ENCODE measurements around the gene MLPH.

MLPH gene

DNA sequence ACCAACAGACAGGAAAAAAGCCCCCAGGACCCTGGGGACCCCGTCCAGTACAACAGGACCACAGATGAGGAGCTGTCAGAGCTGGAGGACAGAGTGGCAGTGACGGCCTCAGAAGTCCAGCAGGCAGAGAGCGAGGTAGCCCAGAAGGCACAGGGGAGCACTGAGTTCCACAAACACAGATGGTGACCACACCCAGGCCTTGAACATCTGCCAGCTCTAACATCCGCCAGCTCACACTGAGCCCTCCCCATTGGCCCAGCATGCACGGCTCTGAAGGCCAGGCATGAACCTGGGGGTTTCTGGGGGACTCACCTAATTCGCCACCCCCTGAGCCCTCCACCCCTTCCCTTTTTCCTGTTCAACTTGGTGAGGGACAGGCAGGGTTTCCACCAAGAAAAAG is 53.8 kb downstream of the MLPH start:
- H3K9ac ChIP-seq (ENCODE audit: low read depth, low read length), result no peak overlapping the region
- no peak overlapping the region for H3K4me3 ChIP-seq (ENCODE audit: low read depth, low read length)
- no peaks in the 10 kb centered on the region for H3K27me3 ChIP-seq (ENCODE audit: control insufficient read depth, insufficient read depth, low read length)

DNA sequence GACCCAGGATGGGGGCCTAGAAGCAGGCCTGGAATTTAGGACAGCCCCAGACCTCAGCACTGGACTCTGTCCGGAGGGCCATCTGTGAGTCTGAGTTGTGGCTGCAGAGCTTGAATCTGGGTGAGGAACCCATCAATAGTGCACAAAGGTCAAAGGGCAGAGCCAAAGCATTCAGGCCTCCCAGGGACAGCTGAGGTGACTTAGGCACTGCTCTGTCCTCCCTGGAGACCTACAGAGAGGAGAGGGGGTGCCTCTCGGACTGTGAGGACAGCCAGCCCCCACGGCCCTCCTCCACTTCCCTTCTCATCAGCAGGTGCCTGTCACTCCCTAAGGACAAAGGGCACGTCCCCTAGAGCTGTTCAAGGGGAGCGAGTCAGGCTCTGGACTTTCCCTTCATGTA is 54.2 kb downstream of the MLPH start:
- H3K27me3 ChIP-seq (ENCODE audit: control insufficient read depth, insufficient read depth, low read length), result no peaks in the 10 kb centered on the region
- H3K4me1 ChIP-seq (ENCODE audit: control insufficient read depth, insufficient read depth, low read length), result no peaks in the 10 kb centered on the region
- H3K9ac ChIP-seq (ENCODE audit: low read depth, low read length), result no peak overlapping the region
- H3K4me3 ChIP-seq (ENCODE audit: low read depth, low read length), result no peak overlapping the region
- H3K36me3 ChIP-seq (ENCODE audit: control insufficient read depth, insufficient read depth, low read length), result no peaks in the 10 kb centered on the region
- H3K9me3 ChIP-seq (ENCODE audit: control insufficient read depth, insufficient read depth, low read length), result no peaks in the 10 kb centered on the region

More for the DNA sequence above, 53.8 kb downstream of the MLPH start:
- Histone ChIP-seq H3K9me3 (ENCODE audit: control insufficient read depth, insufficient read depth, low read length) (no peaks in the 10 kb centered on the region), H3K36me3 (ENCODE audit: control insufficient read depth, insufficient read depth, low read length) (no peaks in the 10 kb centered on the region), H3K4me1 (ENCODE audit: control insufficient read depth, insufficient read depth, low read length) (no peaks in the 10 kb centered on the region)

GRCh38 chr2:237542001-237542704 is 55.1 kb downstream of the MLPH start:
- Histone ChIP-seq H3K4me1 (ENCODE audit: control insufficient read depth, insufficient read depth, low read length) (no peaks in the 10 kb centered on the region), H3K9me3 (ENCODE audit: control insufficient read depth, insufficient read depth, low read length) (no peaks in the 10 kb centered on the region), H3K9ac (ENCODE audit: low read depth, low read length) (no peak overlapping the region), H3K4me3 (ENCODE audit: low read depth, low read length) (no peak overlapping the region), H3K36me3 (ENCODE audit: control insufficient read depth, insufficient read depth, low read length) (no peaks in the 10 kb centered on the region), H3K27me3 (ENCODE audit: control insufficient read depth, insufficient read depth, low read length) (no peaks in the 10 kb centered on the region)

- Histone ChIP-seq H3K27me3 (ENCODE audit: control insufficient read depth, insufficient read depth, low read length) (no peaks in the 10 kb centered on the region), H3K36me3 (ENCODE audit: control insufficient read depth, insufficient read depth, low read length) (no peaks in the 10 kb centered on the region), H3K9me3 (ENCODE audit: control insufficient read depth, insufficient read depth, low read length) (no peaks in the 10 kb centered on the region), H3K4me3 (ENCODE audit: low read depth, low read length) (no peak overlapping the region), H3K4me1 (ENCODE audit: control insufficient read depth, insufficient read depth, low read length) (no peaks in the 10 kb centered on the region), H3K9ac (ENCODE audit: low read depth, low read length) (no peak overlapping the region)
These were observed 59.2 kb downstream of the MLPH start for GRCh38 chr2:237546040-237546875.

GRCh38 chr2:237546876-237547395 is 59.9 kb downstream of the MLPH start:
- Histone ChIP-seq H3K27me3 (ENCODE audit: control insufficient read depth, insufficient read depth, low read length) (no peaks in the 10 kb centered on the region), H3K4me1 (ENCODE audit: control insufficient read depth, insufficient read depth, low read length) (no peaks in the 10 kb centered on the region), H3K9ac (ENCODE audit: low read depth, low read length) (no peak overlapping the region), H3K4me3 (ENCODE audit: low read depth, low read length) (no peak overlapping the region), H3K9me3 (ENCODE audit: control insufficient read depth, insufficient read depth, low read length) (no peaks in the 10 kb centered on the region), H3K36me3 (ENCODE audit: control insufficient read depth, insufficient read depth, low read length) (no peaks in the 10 kb centered on the region)

GRCh38 chr2:237547841-237548416 is 60.9 kb downstream of the MLPH start:
- Histone ChIP-seq H3K4me1 (ENCODE audit: control insufficient read depth, insufficient read depth, low read length) (no peaks in the 10 kb centered on the region), H3K9me3 (ENCODE audit: control insufficient read depth, insufficient read depth, low read length) (peaks cover 3% of the 10 kb centered on the region), H3K27me3 (ENCODE audit: control insufficient read depth, insufficient read depth, low read length) (no peaks in the 10 kb centered on the region), H3K4me3 (ENCODE audit: low read depth, low read length) (no peak overlapping the region), H3K36me3 (ENCODE audit: control insufficient read depth, insufficient read depth, low read length) (no peaks in the 10 kb centered on the region), H3K9ac (ENCODE audit: low read depth, low read length) (no peak overlapping the region)

- Histone ChIP-seq H3K4me3 (ENCODE audit: low read depth, low read length) (no peak overlapping the region), H3K9me3 (ENCODE audit: control insufficient read depth, insufficient read depth, low read length) (peaks cover 3% of the 10 kb centered on the region), H3K4me1 (ENCODE audit: control insufficient read depth, insufficient read depth, low read length) (no peaks in the 10 kb centered on the region), H3K36me3 (ENCODE audit: control insufficient read depth, insufficient read depth, low read length) (peaks cover 2% of the 10 kb centered on the region), H3K9ac (ENCODE audit: low read depth, low read length) (no peak overlapping the region), H3K27me3 (ENCODE audit: control insufficient read depth, insufficient read depth, low read length) (no peaks in the 10 kb centered on the region)
These were observed 62.2 kb downstream of the MLPH start for GRCh38 chr2:237549216-237549615.

- H3K9ac ChIP-seq (ENCODE audit: low read depth, low read length), result no peak overlapping the region
- peaks cover 3% of the 10 kb centered on the region for H3K9me3 ChIP-seq (ENCODE audit: control insufficient read depth, insufficient read depth, low read length)
- no peaks in the 10 kb centered on the region for H3K27me3 ChIP-seq (ENCODE audit: control insufficient read depth, insufficient read depth, low read length)
- no peak overlapping the region for H3K4me3 ChIP-seq (ENCODE audit: low read depth, low read length)
- H3K4me1 ChIP-seq (ENCODE audit: control insufficient read depth, insufficient read depth, low read length), result no peaks in the 10 kb centered on the region
- peaks cover 2% of the 10 kb centered on the region for H3K36me3 ChIP-seq (ENCODE audit: control insufficient read depth, insufficient read depth, low read length)
These were observed 62.8 kb downstream of the MLPH start for GRCh38 chr2:237549643-237550415.

GRCh38 chr2:237551071-237551574 is 64.1 kb downstream of the MLPH start:
- peaks cover 3% of the 10 kb centered on the region for H3K9me3 ChIP-seq (ENCODE audit: control insufficient read depth, insufficient read depth, low read length)
- H3K4me1 ChIP-seq (ENCODE audit: control insufficient read depth, insufficient read depth, low read length), result no peaks in the 10 kb centered on the region

DNA sequence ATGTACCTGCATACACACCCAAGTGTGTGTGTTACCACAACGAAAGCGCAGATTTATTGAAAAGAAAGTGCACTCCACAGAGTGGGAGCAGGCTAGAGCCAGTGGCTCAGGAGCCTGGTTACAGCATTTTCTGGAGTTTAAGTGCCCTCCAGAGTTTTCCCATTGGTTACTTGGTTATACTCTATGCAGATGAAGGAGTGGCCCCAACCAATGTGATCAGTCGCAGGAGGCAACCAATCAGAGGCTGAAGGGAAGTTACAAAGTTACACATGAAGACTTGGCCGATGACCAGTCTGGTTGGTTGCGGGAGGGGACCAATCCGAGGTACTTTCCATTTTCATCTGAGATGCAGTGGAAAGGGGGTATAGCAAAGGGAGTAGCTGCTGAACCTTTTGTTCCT is 65.9 kb downstream of the MLPH start:
- Histone ChIP-seq H3K9me3 (ENCODE audit: control insufficient read depth, insufficient read depth, low read length) (peaks cover 3% of the 10 kb centered on the region), H3K9ac (ENCODE audit: low read depth, low read length) (no peak overlapping the region), H3K4me3 (ENCODE audit: low read depth, low read length) (no peak overlapping the region), H3K4me1 (ENCODE audit: control insufficient read depth, insufficient read depth, low read length) (no peaks in the 10 kb centered on the region), H3K27me3 (ENCODE audit: control insufficient read depth, insufficient read depth, low read length) (no peaks in the 10 kb centered on the region), H3K36me3 (ENCODE audit: control insufficient read depth, insufficient read depth, low read length) (peaks cover 2% of the 10 kb centered on the region)

More at GRCh38 chr2:237551071-237551574, 64.1 kb downstream of the MLPH start:
- Histone ChIP-seq H3K4me3 (ENCODE audit: low read depth, low read length) (no peak overlapping the region), H3K36me3 (ENCODE audit: control insufficient read depth, insufficient read depth, low read length) (peaks cover 2% of the 10 kb centered on the region), H3K9ac (ENCODE audit: low read depth, low read length) (no peak overlapping the region), H3K27me3 (ENCODE audit: control insufficient read depth, insufficient read depth, low read length) (no peaks in the 10 kb centered on the region)

GRCh38 chr2:237553948-237554347 is 66.9 kb downstream of the MLPH start:
- Histone ChIP-seq H3K4me3 (ENCODE audit: low read depth, low read length) (no peak overlapping the region), H3K9me3 (ENCODE audit: control insufficient read depth, insufficient read depth, low read length) (peaks cover 3% of the 10 kb centered on the region), H3K4me1 (ENCODE audit: control insufficient read depth, insufficient read depth, low read length) (no peaks in the 10 kb centered on the region), H3K27me3 (ENCODE audit: control insufficient read depth, insufficient read depth, low read length) (no peaks in the 10 kb centered on the region), H3K36me3 (ENCODE audit: control insufficient read depth, insufficient read depth, low read length) (peaks cover 2% of the 10 kb centered on the region), H3K9ac (ENCODE audit: low read depth, low read length) (no peak overlapping the region)
